Sigmoid colon (tissue), 7 donors: ENCODE measurements around the gene ZNF281. TPM values are rescaled to one million over a fixed set of nuclear protein-coding genes. Genes with fewer than 3 reads are reported as not detected.
A peak's percentile ranks its signal among the peaks of the same experiment; 100 is the strongest.

Source experiments
- DNase-seq: peaks from one replicate; pipeline ENCODE4 v3.0.0-alpha.2; 2019
- H3K27ac ChIP-seq, 4 donors: fragments of 200-600 bp; sonication (generic); one replicate each; pipeline ENCODE4 v1.5.1; 2016 to 2019; ENCODE audit warnings: mild to moderate bottlenecking in 1 of 4
- H3K27me3 ChIP-seq, 3 donors: fragments of 200-600 bp; sonication (generic); one replicate each; pipeline ENCODE4 v1.5.1; 2019; ENCODE audit warnings: mild to moderate bottlenecking in 1 of 3
- H3K36me3 ChIP-seq, 4 donors: fragments of 200-600 bp; sonication (generic); one replicate each; pipeline ENCODE4 v1.5.1; 2016 to 2019
- H3K4me1 ChIP-seq, 4 donors: fragments of 200-600 bp; sonication (generic); one replicate each; pipeline ENCODE4 v1.5.1; 2017 to 2019
- H3K4me3 ChIP-seq, 4 donors: fragments of 200-600 bp; sonication (generic); one replicate each; pipeline ENCODE4 v1.5.1; 2017 to 2019; ENCODE audit warnings: mild to moderate bottlenecking in 2 of 4, moderate library complexity in 1 of 4
- H3K9me3 ChIP-seq, 4 donors: fragments of 200-600 bp in 3 of 4; sonication (generic) in 3 of 4; one replicate each; pipeline versions ENCODE4 v1.5.1 to v1.6.1; 2013 to 2019
- EP300 ChIP-seq, 4 donors: sonication (generic); formaldehyde crosslinking; IDR thresholded peaks; one replicate each; pipeline ENCODE4 v1.6.1; 2017; ENCODE audit warnings: antibody characterized with exemption in 4 of 4
- POLR2A ChIP-seq, 2 donors: fragments of 450-650 bp; IDR thresholded peaks; one replicate each; pipeline ENCODE4 v1.6.1; 2016; ENCODE audit warnings: antibody characterized with exemption in 2 of 2, mild to moderate bottlenecking in 2 of 2, moderate library complexity in 2 of 2
- POLR2AphosphoS5 ChIP-seq, 4 donors: sonication (generic); formaldehyde crosslinking; IDR thresholded peaks; one replicate each; pipeline ENCODE4 v1.6.1; 2017; ENCODE audit warnings: antibody characterized with exemption in 4 of 4
- WGBS, 2 donors: extraction: QIAGEN DNeasy Blood & Tissue Kit; methylation state at CpG; one replicate each; pipeline ENCODE4 v1.1.7; 2013; 5-methylcytosine and 5-hydroxymethylcytosine counted together
- intact Hi-C: fragments of 100-400 bp; cut with DNase I; formaldehyde crosslinking; loops from one replicate; pipeline ENCODE4 v1.15.1; 2023
- polyA plus RNA-seq, 3 donors: library from polyadenylated mRNA; stranded (reverse); fragments of 200-250 nt; gene quantifications; one replicate each; pipeline ENCODE4 v1.2.3, GENCODE V29; 2013
- total RNA-seq, 4 donors: library from RNA; depleted of rRNA; stranded (reverse); fragments of >200 nt; gene quantifications; one replicate each; pipeline ENCODE4 v1.1.0, GENCODE V29; 2016
- TF ChIP-seq, protein P1 (sequence below), 4 experiments: fragments of 450-650 bp in 3 of 4; fragments of 200-600 bp in 1 of 4; IDR thresholded peaks; one replicate each; pipeline ENCODE4 v1.5.1; 2016 to 2019; ENCODE audit warnings: antibody characterized with exemption in 4 of 4, mild to moderate bottlenecking in 3 of 4, moderate library complexity in 2 of 4
- donor health status: healthy with polysubstance abuse.
- donor health status: Bipolar disorder and iron deficiency.
- donor health status: healthy.

The ZNF281 gene
- total and polyA plus RNA-seq, 7 donors, result 2.1 to 16.4 (median 13.2) TPM

DNA sequence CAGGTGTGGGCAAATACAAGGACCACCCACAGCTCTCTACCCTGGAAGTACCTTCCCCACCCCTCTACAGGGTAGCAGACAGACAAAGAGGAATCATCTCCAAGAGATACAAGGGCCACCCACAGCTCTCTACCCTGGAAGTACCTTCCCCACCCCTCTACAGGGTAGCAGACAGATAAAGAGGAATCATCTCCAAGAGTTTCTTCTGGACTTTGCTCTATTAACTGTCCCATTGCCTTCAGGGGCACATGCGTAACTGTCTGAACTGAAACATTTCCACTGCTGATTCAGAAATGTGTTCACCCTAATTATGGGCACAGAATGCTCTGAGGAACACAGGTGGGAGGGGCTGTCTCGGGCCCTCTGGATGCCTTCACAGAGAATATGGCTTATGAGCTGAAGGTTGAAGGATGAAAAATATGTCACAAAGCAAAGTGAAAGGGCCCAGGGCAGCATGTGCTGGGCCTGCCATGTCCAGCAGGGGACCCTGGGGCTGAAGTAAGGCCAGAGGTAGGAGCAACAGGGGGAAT, 43.9 kb downstream of the ZNF281 start:
- TF ChIP-seq POLR2AphosphoS5 (IDR thresholded peaks at IDR 0.05) (no peak), EP300 (IDR thresholded peaks at IDR 0.05) (no peak), POLR2A (IDR thresholded peaks at IDR 0.05) (no peak)
- TF ChIP-seq, protein P1, sequence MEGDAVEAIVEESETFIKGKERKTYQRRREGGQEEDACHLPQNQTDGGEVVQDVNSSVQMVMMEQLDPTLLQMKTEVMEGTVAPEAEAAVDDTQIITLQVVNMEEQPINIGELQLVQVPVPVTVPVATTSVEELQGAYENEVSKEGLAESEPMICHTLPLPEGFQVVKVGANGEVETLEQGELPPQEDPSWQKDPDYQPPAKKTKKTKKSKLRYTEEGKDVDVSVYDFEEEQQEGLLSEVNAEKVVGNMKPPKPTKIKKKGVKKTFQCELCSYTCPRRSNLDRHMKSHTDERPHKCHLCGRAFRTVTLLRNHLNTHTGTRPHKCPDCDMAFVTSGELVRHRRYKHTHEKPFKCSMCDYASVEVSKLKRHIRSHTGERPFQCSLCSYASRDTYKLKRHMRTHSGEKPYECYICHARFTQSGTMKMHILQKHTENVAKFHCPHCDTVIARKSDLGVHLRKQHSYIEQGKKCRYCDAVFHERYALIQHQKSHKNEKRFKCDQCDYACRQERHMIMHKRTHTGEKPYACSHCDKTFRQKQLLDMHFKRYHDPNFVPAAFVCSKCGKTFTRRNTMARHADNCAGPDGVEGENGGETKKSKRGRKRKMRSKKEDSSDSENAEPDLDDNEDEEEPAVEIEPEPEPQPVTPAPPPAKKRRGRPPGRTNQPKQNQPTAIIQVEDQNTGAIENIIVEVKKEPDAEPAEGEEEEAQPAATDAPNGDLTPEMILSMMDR (IDR thresholded peaks at IDR 0.05), result no peak
- peaks cover 0 to 50% (median 27%) of the 10 kb centered on the region in 4 donors for H3K4me1 ChIP-seq
- peak overlapping the region in 1 of 4 donors; percentile 75 for H3K27ac ChIP-seq
- no peak for DNase-seq
- no peaks in the 10 kb centered on the region for H3K27me3 ChIP-seq
- H3K9me3 ChIP-seq, result no peaks in the 10 kb centered on the region
- WGBS, 2 donors, result 93 to 94% methylated on average over 2 of the region's 2 CpGs
- no peaks in the 10 kb centered on the region for H3K36me3 ChIP-seq
- intact Hi-C loops, result loop anchor here (5.0 kb wide), 1 partner anchor 41 kb away; no protein-coding TSS in a partner anchor
- H3K4me3 ChIP-seq, result no peak overlapping the region

DNA sequence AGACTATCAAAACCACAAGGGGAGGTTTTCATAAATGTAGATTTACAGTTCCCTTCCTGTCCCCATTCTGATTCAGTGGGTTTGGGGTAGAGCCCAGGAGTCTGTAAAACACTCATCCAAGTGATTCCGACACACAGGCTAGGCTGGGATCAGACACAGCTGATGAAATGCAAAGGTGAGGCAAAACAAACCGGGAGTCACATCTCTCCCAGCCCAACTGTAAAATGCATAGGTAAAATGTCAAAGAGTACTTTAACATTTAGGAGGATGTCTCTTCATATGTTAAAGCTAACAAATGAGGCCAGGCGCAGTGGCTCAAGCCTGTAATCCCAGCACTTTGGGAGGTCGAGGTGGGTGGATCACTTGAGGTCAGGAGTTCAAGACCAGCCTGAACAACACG, 45.0 kb downstream of the ZNF281 start:
- intact Hi-C loops, result loop anchor here (5.0 kb wide), 1 partner anchor 42 kb away; no protein-coding TSS in a partner anchor
- no peak for DNase-seq
- Histone ChIP-seq H3K4me1 (peaks cover 0 to 48% (median 27%) of the 10 kb centered on the region in 4 donors), H3K36me3 (no peaks in the 10 kb centered on the region), H3K27me3 (no peaks in the 10 kb centered on the region), H3K27ac (peak overlapping the region in 1 of 4 donors; percentile 51), H3K4me3 (no peak overlapping the region), H3K9me3 (no peaks in the 10 kb centered on the region)
- TF ChIP-seq, protein P1 (IDR thresholded peaks at IDR 0.05), result no peak
- no peak for TF ChIP-seq EP300 (IDR thresholded peaks at IDR 0.05)
- TF ChIP-seq POLR2A (IDR thresholded peaks at IDR 0.05), result no peak
- TF ChIP-seq POLR2AphosphoS5 (IDR thresholded peaks at IDR 0.05), result no peak
- 81 to 83% methylated on average over 5 of the region's 5 CpGs for WGBS, 2 donors

DNA sequence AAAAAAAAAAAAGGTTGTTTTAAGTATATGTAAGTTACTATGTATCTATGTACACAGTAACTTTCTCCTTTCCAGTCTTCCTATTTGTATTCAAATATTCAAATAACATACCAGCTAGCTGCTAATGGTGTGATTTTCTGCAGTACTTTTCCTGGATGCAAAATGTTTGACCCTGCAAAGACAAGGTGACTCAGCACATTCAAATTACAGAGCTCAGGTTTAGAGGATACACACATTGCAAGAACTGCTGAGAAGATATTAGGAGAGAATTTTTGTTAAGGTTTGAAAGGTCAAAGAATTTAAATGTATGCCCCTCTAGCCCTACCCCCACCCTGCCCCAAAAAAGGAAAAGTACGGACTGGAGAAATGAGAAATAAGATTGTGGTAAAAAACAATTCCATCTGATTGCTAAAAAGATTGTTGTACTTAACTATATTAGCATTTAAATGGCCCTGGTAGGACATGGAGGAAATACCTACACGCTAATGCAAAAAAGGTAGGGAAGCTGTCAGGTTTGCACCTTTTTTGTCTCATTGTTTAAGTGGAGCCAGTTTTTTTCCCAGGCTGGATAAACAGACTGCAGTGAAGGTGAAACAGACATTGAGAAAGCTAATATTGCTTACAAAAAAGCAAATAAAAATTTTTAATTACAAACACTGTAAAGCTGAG, 45.6 kb downstream of the ZNF281 start:
- H3K9me3 ChIP-seq, result no peaks in the 10 kb centered on the region
- peak overlapping the region in 1 of 4 donors; percentile 51 for H3K27ac ChIP-seq
- intact Hi-C loops, result no loop called here
- DNase-seq, result no peak
- H3K4me1 ChIP-seq, result peaks cover 0 to 43% (median 27%) of the 10 kb centered on the region in 4 donors
- 85 to 88% methylated on average over 2 of the region's 2 CpGs for WGBS, 2 donors
- TF ChIP-seq POLR2AphosphoS5 (IDR thresholded peaks at IDR 0.05) (no peak), POLR2A (IDR thresholded peaks at IDR 0.05) (no peak), EP300 (IDR thresholded peaks at IDR 0.05) (no peak)
- TF ChIP-seq, protein P1 (IDR thresholded peaks at IDR 0.05), result no peak
- H3K36me3 ChIP-seq, result no peaks in the 10 kb centered on the region
- no peak overlapping the region for H3K4me3 ChIP-seq
- H3K27me3 ChIP-seq, result no peaks in the 10 kb centered on the region

DNA sequence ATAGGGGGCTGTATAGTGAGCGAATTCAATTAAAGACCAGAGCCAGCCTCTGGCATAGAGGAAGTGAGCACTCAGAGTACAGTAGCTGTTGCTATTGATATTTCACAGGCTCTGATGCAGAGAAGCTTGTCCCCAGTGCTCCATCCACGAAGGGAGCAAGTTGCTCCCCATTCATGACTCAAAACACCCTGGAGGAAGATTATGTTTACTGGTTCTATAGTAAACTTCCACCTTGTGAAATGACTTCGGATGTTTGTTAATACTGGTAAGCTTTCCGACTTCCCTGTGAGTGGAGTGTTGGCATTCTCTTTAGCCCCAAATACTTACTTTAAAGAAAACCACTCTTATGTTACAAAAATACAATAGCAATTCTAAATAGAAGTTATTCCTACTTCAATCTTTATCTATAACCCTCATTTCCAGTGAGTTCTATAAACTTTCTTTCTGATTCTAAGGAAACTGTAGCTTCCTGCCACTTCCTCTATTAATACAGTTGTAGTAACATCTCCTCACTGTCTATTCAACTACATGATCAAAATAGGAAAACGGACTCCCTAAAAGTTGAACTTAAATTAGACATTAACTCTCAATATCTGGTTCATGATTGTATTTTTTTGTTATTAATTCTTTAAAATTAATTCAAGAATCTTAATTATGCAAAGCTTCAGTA, 46.4 kb downstream of the ZNF281 start:
- TF ChIP-seq POLR2AphosphoS5 (IDR thresholded peaks at IDR 0.05) (no peak), POLR2A (IDR thresholded peaks at IDR 0.05) (no peak), EP300 (IDR thresholded peaks at IDR 0.05) (no peak)
- TF ChIP-seq, protein P1 (IDR thresholded peaks at IDR 0.05), result no peak
- 50 to 79% methylated on average over 5 of the region's 5 CpGs for WGBS, 2 donors
- no peak for DNase-seq
- H3K9me3 ChIP-seq, result no peaks in the 10 kb centered on the region
- intact Hi-C loops, result no loop called here
- H3K36me3 ChIP-seq, result no peaks in the 10 kb centered on the region
- H3K4me3 ChIP-seq, result no peak overlapping the region
- no peak overlapping the region for H3K27ac ChIP-seq
- H3K27me3 ChIP-seq, result no peaks in the 10 kb centered on the region
- H3K4me1 ChIP-seq, result peaks cover 0 to 35% (median 25%) of the 10 kb centered on the region in 4 donors
